Skeletal muscle satellite cell (primary cell): Measurements from ENCODE around the gene RAB32.
"Not testable (repeated sequence)": the region's sequence is repeated elsewhere in the genome, so short reads cannot be mapped to it uniquely, and the experiment has no call there.

Experiments used
- H3K27me3 ChIP-seq: 2 replicates; pipeline ENCODE4 v1.7.0; 2013; ENCODE audit warnings: low read length; ENCODE audit not compliant: control insufficient read depth, insufficient read depth
- H3K36me3 ChIP-seq: 2 replicates; pipeline ENCODE4 v1.7.0; 2013; ENCODE audit warnings: mild to moderate bottlenecking, control low read depth, low read length; ENCODE audit not compliant: insufficient read depth
- H3K4me1 ChIP-seq: 2 replicates; pipeline ENCODE4 v1.7.0; 2013; ENCODE audit warnings: low read length; ENCODE audit not compliant: control insufficient read depth, insufficient read depth
- H3K4me2 ChIP-seq: 2 replicates; pipeline ENCODE4 v1.7.0; 2013; ENCODE audit warnings: mild to moderate bottlenecking, low read length
- H3K4me3 ChIP-seq: 2 replicates; pipeline ENCODE4 v1.7.0; 2013; ENCODE audit warnings: low read length
- H3K9ac ChIP-seq: 2 replicates; pipeline ENCODE4 v1.7.0; 2013; ENCODE audit warnings: mild to moderate bottlenecking, low read depth, low read length, moderate library complexity
- H3K9me3 ChIP-seq: replicated peaks from 2 replicates; pipeline ENCODE4 v1.7.0; 2013; ENCODE audit warnings: mild to moderate bottlenecking, control low read depth, low read length

Gene RAB32

GRCh38 chr6:146547889-146548288 lies 4.3 kb downstream of the RAB32 start:
- Histone ChIP-seq H3K36me3 (peaks cover 27% of the 10 kb centered on the region), H3K9ac (no peak overlapping the region), H3K4me1 (peaks cover 38% of the 10 kb centered on the region), H3K4me2 (peak overlapping the region; percentile 93), H3K27me3 (no peaks in the 10 kb centered on the region), H3K9me3 (no peaks in the 10 kb centered on the region), H3K4me3 (no peak overlapping the region)

- H3K4me1 ChIP-seq, result peaks cover 38% of the 10 kb centered on the region
Measured at GRCh38 chr6:146548898-146549374, 5.3 kb downstream of the RAB32 start.

DNA sequence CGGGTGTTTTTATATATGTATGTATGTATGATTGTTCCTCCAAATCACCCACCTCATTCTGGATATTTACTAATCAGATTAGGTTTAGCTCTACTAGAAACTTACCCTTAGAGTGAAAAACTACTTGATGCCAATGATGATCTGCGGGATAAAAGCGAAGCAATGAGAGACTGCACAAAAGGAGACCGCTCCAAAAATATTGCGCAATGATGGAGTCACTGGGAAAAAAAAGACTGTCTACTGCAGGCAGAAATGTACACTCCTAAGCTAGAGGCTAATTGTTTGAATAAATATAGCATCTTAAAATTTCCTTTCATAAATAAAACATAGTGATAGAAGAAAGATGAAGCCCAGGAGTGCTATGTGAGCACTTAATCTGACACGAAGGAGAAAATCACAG lies 7.3 kb downstream of the RAB32 start:
- no peak overlapping the region for H3K9ac ChIP-seq
- no peaks in the 10 kb centered on the region for H3K27me3 ChIP-seq
- H3K9me3 ChIP-seq, result no peaks in the 10 kb centered on the region
- peaks cover 30% of the 10 kb centered on the region for H3K4me1 ChIP-seq
- H3K4me2 ChIP-seq, result peak overlapping the region; percentile 12
- no peak overlapping the region for H3K4me3 ChIP-seq
- H3K36me3 ChIP-seq, result peaks cover 47% of the 10 kb centered on the region

More at GRCh38 chr6:146548898-146549374, 5.3 kb downstream of the RAB32 start:
- Histone ChIP-seq H3K9me3 (no peaks in the 10 kb centered on the region), H3K4me3 (no peak overlapping the region), H3K9ac (no peak overlapping the region), H3K4me2 (no peak overlapping the region), H3K27me3 (no peaks in the 10 kb centered on the region), H3K36me3 (peaks cover 29% of the 10 kb centered on the region)

DNA sequence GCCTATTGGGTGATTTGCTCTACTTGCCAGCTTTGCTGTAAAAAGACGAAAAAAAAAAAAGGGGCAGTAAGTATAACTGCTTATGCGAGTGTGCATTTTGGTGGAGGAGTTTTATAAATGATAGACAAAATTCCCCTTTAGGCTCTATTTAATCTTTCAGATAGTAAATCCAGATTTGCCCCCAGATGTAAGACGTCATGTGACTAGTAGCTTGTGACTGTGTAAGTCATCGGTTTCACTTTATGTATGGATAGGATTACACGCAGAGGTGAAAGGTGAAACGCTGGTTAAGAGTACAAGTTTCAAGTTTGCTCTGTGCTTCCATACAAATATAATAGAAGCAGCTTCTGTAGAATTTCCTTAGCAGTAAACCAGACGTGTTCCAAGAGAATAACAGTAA lies 7.9 kb downstream of the RAB32 start:
- Histone ChIP-seq H3K27me3 (no peaks in the 10 kb centered on the region), H3K4me2 (peak overlapping the region; percentile 12), H3K9me3 (no peaks in the 10 kb centered on the region), H3K9ac (no peak overlapping the region), H3K36me3 (peaks cover 47% of the 10 kb centered on the region), H3K4me3 (no peak overlapping the region), H3K4me1 (peaks cover 25% of the 10 kb centered on the region)

GRCh38 chr6:146553377-146554135 lies 9.9 kb downstream of the RAB32 start:
- Histone ChIP-seq H3K4me1 (peaks cover 9% of the 10 kb centered on the region), H3K4me3 (no peak overlapping the region), H3K36me3 (peaks cover 47% of the 10 kb centered on the region), H3K9me3 (no peaks in the 10 kb centered on the region), H3K9ac (no peak overlapping the region), H3K4me2 (no peak overlapping the region), H3K27me3 (no peaks in the 10 kb centered on the region)

- H3K4me2 ChIP-seq, result no peak overlapping the region
- H3K36me3 ChIP-seq, result peaks cover 4% of the 10 kb centered on the region
- no peak overlapping the region for H3K9ac ChIP-seq
- no peaks in the 10 kb centered on the region for H3K27me3 ChIP-seq
- no peaks in the 10 kb centered on the region for H3K9me3 ChIP-seq
- no peak overlapping the region for H3K4me3 ChIP-seq
- no peaks in the 10 kb centered on the region for H3K4me1 ChIP-seq
Measured at GRCh38 chr6:146560607-146561006, 17.0 kb downstream of the RAB32 start.

- H3K4me3 ChIP-seq, H3K9me3 ChIP-seq, H3K27me3 ChIP-seq, H3K9ac ChIP-seq, H3K4me2 ChIP-seq, H3K4me1 ChIP-seq, H3K36me3 ChIP-seq: not testable (repeated sequence)
Measured at GRCh38 chr6:146566661-146567060, 23.0 kb downstream of the RAB32 start.

- not testable (repeated sequence) for H3K27me3 ChIP-seq, H3K4me2 ChIP-seq, H3K4me3 ChIP-seq, H3K9me3 ChIP-seq, H3K4me1 ChIP-seq, H3K9ac ChIP-seq, H3K36me3 ChIP-seq
Measured at GRCh38 chr6:146568619-146569018, 25.0 kb downstream of the RAB32 start.

DNA sequence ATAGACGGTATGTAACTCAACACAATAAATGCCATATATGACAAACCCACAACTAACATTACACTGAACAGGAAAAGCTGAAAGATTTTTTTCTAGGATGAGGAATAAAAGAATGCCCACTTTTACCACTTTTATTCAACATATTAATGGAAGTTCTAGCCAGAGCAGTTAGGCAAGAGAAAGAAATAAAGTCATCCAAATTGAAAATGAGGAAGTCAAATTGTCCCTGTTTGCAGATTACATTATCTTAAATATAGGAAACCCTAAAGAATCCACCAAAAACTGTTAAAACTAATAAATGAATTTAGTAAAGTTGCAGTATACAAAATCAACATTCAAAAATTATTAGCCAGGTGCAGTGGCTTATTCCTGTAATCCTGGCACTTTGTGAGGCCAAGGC lies 30.6 kb downstream of the RAB32 start:
- Histone ChIP-seq H3K4me2 (no peak overlapping the region), H3K27me3 (no peaks in the 10 kb centered on the region), H3K9ac (no peak overlapping the region), H3K4me1 (no peaks in the 10 kb centered on the region), H3K36me3 (no peaks in the 10 kb centered on the region), H3K9me3 (no peaks in the 10 kb centered on the region), H3K4me3 (no peak overlapping the region)

DNA sequence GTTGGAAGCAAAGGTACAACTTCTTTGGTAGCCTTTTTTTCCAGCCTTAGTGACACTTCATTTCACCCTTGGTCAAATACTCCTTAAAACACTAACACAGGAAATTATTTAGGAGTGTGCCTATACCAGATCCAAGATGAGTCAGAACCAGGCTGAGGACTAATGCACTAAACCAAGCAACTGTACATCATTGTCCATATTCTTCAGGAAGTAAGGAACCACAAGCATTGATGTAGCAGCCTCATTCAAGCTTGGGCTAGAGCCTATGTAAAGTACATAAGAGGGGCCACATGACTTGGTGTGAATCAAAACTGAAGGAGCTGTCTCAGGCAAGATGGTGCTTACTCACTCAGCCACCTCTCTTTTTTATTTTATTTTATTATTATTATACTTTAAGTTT lies 34.4 kb downstream of the RAB32 start:
- Histone ChIP-seq H3K4me1 (no peaks in the 10 kb centered on the region), H3K9me3 (no peaks in the 10 kb centered on the region), H3K27me3 (no peaks in the 10 kb centered on the region), H3K9ac (no peak overlapping the region), H3K4me3 (no peak overlapping the region), H3K4me2 (no peak overlapping the region), H3K36me3 (no peaks in the 10 kb centered on the region)

DNA sequence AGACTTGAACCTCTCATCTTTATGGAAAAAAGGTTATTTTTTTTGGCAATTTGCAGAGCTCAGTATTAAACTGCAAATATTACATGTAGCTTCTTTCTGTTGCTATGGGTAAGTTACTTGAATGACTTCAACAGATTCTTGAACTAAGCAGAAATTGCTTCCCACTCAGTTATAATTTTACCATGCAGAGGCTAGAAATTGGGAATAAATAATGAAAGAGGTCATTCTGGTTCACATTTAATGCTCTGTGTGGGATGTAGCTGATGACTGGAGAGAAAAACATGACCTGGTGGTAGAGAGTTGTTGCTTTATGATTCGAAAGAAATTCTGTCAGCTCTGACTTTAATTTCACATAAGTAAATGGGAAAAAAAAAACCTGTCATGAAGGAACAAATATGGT lies 38.3 kb downstream of the RAB32 start:
- no peak overlapping the region for H3K9ac ChIP-seq
- H3K27me3 ChIP-seq, result no peaks in the 10 kb centered on the region
- H3K4me3 ChIP-seq, result no peak overlapping the region
- no peaks in the 10 kb centered on the region for H3K36me3 ChIP-seq
- no peak overlapping the region for H3K4me2 ChIP-seq
- H3K4me1 ChIP-seq, result no peaks in the 10 kb centered on the region
- H3K9me3 ChIP-seq, result no peaks in the 10 kb centered on the region

DNA sequence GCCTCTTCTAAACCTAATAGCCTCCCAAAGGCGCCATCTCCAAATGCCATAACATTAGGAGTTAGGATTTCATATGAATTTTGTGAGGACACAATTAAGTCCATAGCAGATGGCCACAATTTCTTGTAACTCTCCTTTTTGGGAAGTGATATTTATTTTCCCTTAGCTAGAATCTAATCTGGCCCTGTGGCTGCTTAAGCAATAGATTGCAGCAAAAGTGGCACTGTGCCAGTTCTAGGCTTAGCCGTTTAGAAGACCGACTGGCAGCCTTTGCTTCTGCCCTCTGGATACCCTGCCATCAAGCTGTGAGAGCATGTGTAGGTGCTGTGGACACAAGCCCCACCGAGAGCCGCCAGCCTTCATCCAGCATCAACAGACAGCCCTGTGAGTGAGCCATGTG lies 39.2 kb downstream of the RAB32 start:
- Histone ChIP-seq H3K9ac (no peak overlapping the region), H3K4me2 (no peak overlapping the region), H3K9me3 (no peaks in the 10 kb centered on the region), H3K27me3 (no peaks in the 10 kb centered on the region), H3K4me3 (no peak overlapping the region), H3K4me1 (no peaks in the 10 kb centered on the region), H3K36me3 (no peaks in the 10 kb centered on the region)
